ENCODE data around the gene IGFL4.

IGFL4 gene

DNA sequence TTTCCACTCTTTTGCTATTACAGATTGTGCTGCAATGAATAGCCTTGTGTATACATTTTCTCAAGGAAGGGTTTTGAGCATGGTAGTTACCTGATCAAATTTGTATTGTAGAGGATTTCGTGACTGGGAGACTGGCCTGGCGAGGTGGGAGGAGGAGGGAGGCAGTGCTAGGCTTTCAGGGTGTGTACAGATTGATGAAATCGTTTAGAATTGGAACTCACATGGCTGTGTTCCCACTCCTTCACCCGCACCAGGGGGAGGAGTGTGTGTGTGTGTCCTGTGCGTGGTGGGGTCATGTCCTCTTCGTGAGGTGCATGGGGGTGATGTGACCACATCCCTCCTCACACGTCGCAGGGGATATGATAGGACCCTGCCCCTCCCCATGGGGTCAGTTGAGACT, 26.3 kb downstream of the IGFL4 start:
- H3K27ac ChIP-seq, result no peak overlapping the region
- TF ChIP-seq ZFX (IDR thresholded peaks at IDR 0.05), result no peak
- TF ChIP-seq, protein P1, sequence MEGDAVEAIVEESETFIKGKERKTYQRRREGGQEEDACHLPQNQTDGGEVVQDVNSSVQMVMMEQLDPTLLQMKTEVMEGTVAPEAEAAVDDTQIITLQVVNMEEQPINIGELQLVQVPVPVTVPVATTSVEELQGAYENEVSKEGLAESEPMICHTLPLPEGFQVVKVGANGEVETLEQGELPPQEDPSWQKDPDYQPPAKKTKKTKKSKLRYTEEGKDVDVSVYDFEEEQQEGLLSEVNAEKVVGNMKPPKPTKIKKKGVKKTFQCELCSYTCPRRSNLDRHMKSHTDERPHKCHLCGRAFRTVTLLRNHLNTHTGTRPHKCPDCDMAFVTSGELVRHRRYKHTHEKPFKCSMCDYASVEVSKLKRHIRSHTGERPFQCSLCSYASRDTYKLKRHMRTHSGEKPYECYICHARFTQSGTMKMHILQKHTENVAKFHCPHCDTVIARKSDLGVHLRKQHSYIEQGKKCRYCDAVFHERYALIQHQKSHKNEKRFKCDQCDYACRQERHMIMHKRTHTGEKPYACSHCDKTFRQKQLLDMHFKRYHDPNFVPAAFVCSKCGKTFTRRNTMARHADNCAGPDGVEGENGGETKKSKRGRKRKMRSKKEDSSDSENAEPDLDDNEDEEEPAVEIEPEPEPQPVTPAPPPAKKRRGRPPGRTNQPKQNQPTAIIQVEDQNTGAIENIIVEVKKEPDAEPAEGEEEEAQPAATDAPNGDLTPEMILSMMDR (conservative IDR thresholded peaks at IDR 0.05), result no peak

DNA sequence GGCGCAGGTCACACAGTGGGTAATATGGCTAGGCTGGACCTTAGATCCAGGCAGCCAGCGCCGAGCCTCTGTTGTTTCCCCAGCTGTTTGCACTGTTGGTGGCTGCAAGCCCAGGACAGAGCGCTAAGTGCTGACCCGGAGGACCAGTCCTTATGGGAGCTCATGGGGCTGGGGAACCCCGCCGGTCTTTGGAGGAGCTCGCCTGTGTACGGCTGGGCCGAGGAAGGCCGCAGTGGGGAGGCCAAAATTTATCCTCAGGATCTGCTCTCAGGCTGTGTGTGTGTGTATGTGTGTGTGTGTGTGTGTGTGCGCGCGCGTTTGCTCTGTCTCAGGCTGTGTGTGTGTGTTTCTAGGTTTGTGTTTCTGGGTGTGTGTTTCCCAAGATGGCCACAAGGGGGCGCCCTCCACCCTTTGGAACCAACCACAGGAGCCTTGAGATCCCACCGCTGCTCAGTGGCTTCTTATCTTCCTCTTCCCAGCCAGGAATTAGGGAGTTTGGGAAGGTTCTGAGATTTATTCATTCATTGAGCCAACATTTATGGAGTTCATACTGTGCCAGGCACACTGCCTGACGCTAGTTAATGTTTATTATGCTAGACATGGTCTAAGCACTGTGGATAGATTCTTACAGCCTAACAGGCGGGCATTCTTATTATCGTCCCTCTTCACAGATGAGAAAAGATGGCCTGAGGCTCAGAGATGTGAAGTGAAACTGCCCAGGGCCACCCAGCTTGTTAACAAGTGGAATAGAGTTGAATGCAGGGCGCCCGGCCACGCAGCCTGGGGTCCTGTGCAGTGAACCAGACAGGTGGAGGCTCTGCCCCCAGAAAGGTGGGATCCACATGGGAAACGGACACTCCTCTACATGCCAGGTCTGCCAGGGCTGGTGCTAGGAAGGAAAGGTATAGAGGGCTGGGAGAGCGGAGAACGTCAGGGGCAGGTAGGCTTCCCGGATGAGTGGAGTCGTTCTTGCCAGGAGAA, 31.0 kb downstream of the IGFL4 start:
- no peak overlapping the region for H3K27ac ChIP-seq
- no peak for TF ChIP-seq ZFX (IDR thresholded peaks at IDR 0.05)
- TF ChIP-seq, protein P1 (conservative IDR thresholded peaks at IDR 0.05), result peak; percentile 81

DNA sequence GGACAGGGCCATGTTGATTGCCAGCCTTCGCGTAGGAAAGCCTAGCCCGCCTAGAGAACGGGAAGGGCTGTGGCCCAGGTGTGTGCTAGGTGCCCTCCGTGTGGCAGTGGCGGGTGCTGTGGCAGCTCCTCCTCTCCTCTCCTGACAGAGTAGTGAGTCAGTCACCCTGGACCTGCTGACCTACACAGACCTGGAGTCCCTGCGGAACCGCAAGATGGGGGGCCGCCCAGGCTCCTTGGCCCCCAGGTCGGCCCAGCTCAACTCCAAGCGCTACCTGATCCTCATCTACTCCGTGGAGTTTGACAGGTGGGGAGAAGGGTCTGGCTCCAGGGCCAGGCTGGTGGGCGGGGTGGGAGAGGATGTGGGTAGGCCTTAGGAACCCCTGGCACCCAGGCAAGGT, 34.4 kb downstream of the IGFL4 start:
- no peak overlapping the region for H3K27ac ChIP-seq
- TF ChIP-seq, protein P1 (conservative IDR thresholded peaks at IDR 0.05), result no peak
- TF ChIP-seq ZFX (IDR thresholded peaks at IDR 0.05), result no peak

DNA sequence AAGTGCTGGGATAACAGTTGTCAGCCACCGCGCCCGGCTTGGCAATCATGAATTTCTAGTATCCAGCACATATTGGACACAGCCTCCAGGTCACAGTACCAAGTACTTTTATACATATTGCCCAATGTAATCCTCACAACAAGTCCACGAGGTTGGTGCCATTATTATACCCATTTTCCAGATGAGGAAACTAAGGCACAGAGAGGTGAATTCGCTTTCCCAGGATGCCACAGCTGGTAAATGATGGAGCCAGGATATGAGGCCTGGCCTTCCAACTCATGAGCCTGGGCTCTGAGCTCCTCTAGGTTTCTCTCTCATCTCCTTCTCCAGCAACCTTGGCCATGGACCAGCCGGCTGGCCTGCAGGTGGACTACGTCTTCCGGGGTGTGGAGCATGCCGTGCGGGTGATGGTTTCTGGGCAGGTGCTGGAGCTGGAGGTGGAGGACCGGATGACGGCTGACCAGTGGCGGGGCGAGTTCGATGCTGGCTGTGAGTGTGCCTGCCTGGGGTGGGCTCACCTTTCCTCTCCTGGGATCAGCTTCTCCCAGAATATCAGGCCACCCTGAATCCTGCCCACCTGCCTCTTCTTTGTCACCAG, 38.0 kb downstream of the IGFL4 start:
- TF ChIP-seq, protein P1 (conservative IDR thresholded peaks at IDR 0.05), result no peak
- TF ChIP-seq ZFX (IDR thresholded peaks at IDR 0.05), result no peak
- H3K27ac ChIP-seq, result no peak overlapping the region

DNA sequence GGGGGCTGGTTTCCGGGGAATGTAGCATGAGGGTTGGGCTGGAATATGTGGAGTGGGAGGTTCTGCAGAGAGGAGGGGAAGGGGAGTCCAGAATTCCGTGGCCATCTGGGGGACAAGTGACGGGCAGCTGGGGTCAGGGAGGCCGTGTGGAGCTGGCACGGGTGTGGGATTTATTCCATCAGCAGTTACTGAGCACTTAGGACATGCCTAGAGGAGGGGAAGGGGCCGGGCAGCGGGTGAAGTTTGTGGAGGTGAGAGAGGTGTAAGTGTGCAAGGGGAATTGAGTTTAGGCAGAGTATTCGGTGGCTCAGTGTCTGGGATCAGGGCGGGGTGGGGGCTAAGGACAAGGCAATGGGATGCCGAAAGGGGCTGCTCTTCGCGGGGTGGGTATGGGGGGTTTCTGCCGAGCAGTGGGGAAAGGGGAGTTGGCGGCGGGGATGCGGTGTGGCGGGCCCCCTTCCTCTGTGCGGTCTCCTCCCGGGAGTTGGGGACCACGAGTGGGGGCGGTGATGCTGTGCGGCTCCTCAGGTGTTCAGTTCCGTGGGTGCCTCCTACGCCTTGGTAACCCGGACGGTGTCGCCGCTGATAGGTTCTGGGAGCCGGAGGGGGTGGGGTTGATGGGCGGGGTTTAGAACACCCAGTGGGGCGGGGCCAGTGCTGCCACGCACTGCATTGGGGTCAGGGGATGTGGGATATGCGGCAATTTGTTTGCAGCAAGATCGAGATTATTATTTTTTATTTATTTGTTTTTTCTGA, 40.1 kb downstream of the IGFL4 start:
- no peak overlapping the region for H3K27ac ChIP-seq
- TF ChIP-seq, protein P1 (conservative IDR thresholded peaks at IDR 0.05), result no peak
- TF ChIP-seq ZFX (IDR thresholded peaks at IDR 0.05), result no peak

DNA sequence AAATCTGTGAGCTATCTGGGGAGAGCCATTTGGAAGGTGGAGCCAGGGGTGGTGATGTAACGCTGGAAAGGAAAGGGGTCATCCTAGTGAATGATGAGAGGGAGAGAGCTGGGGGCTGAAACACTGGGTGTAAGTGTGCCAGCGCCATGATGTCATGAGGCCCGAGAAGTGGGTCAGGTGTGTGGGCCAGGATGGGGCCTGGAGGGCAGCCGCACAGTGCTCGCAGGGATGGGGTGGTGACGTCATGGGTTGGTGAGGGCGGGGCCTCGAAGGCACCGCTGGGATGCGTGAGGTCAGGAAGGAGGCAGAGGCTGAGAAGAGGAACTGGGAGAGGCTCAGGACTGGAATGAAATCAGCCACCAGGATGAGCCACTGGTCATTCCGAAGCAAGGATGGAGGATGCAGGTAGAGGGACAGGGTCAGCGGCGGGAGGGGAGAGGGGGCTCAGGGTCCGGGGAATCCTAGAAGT, 41.1 kb downstream of the IGFL4 start:
- no peak for TF ChIP-seq ZFX (IDR thresholded peaks at IDR 0.05)
- TF ChIP-seq, protein P1 (conservative IDR thresholded peaks at IDR 0.05), result no peak
- no peak overlapping the region for H3K27ac ChIP-seq
